Epithelial cell of esophagus (primary cell): Measurements from ENCODE around the gene TSPAN9.

Source experiments
- DNase-seq: peaks from one replicate; pipeline ENCODE4 v3.0.0; 2010; ENCODE audit warnings: low read depth
- H3K4me3 ChIP-seq: 2 replicates; pipeline ENCODE4 v1.5.1; 2011; ENCODE audit warnings: mild to moderate bottlenecking, low read length, control low read depth
- CTCF ChIP-seq: IDR thresholded peaks from 2 replicates; pipeline ENCODE4 v1.5.1; 2011; ENCODE audit warnings: low read depth, mild to moderate bottlenecking, low read length, control low read depth, inconsistent platforms; ENCODE audit not compliant: insufficient read depth; ENCODE audit errors: missing control alignments

The TSPAN9 gene

DNA sequence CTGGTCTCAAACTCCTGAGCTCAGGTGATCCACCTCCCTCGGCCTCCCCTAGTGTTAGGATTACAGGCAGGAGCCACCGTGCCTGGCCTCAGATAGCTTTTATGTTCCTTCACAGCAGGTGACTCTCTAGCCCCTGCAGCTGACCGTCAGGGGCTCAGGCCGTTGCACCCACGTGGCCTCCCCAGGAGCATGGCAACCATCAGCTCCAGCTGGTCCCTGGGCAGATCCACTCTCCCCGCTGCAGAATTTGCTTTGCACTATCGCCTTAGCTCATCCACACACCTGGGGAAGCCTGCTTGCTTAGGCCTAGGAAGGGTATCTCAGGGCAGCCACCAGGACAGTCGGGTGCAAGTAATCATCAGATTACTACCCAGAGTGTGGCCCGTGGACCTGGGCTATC, 62.6 kb downstream of the TSPAN9 start:
- H3K4me3 ChIP-seq = no peak overlapping the region
- no peak for TF ChIP-seq CTCF
- DNase-seq = no peak

GRCh38 chr12:3140284-3140683, 63.1 kb downstream of the TSPAN9 start:
- DNase-seq = no peak
- TF ChIP-seq CTCF = no peak
- no peak overlapping the region for H3K4me3 ChIP-seq

GRCh38 chr12:3141339-3142321, 64.5 kb downstream of the TSPAN9 start:
- H3K4me3 ChIP-seq = no peak overlapping the region
- TF ChIP-seq CTCF = peak; percentile 7
- DNase-seq = no peak

DNA sequence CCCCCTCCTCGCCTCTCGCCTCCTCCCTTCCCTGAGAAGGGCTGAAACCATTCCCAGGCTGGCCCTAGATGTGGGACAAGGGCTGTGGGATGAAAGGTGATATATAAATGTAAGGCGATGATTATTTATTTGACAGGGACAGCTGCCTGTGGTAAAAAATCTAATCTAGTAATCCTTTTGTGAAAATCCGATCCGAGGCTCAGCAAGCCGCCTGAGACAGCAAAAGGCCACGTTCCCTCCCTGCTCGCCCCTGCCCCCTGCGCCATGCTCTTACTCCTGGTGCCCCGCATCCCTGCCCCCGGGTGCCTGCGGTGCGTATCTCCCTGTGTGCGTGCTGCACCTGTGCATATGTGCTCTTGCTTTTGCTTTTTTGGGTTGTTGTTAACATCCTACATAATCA, 65.2 kb downstream of the TSPAN9 start:
- H3K4me3 ChIP-seq = no peak overlapping the region
- TF ChIP-seq CTCF = no peak
- DNase-seq = no peak

DNA sequence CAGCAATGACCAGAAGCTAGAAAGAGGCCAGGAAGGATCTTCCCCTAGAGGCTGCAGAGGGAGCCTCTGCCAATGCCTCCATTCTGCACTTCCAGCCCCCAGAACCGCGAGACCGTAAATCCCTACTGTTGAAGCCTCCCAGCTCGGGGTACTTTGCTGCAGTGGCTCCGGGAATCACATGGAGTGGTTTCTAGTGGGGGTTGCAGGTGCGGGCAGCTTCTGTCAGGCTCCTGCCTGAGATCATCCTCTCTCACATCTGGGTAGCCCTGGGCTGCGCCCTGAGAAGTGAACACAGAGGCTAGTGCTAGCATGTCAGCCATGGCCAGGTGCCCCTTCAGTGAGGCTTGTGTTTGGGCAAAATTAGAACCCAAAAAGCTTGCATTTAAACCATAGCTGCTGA, 67.3 kb downstream of the TSPAN9 start:
- DNase-seq = no peak
- H3K4me3 ChIP-seq = no peak overlapping the region
- no peak for TF ChIP-seq CTCF

DNA sequence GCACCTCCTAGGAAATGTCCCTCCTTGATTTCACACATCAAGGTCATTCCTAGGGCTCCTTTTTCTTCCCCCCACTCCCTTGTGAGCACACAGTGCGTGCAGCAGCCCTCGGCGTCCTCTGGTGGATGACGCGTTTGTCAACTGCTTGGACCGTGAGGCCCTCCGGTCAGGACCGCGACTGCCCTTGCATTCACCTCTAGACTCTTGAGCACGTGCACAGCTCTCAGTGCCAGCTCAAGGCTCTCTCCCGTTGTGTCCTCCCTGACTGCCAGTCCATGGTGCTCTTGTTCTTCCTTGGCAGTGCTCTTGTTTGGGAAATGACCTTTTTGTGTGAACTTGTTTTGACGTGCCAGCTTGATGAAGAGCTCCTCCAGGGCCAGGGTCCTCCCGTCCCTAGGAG, 67.9 kb downstream of the TSPAN9 start:
- no peak for DNase-seq
- TF ChIP-seq CTCF = no peak

More for the DNA sequence above, 67.9 kb downstream of the TSPAN9 start:
- H3K4me3 ChIP-seq = no peak overlapping the region
